Measurements from ENCODE around the gene VMP1.
"Not testable (repeated sequence)": the region's sequence is repeated elsewhere in the genome, so short reads cannot be mapped to it uniquely, and the experiment has no call there.

VMP1 gene

GRCh38 chr17:59842901-59843652 is 135.6 kb downstream of the VMP1 start:
- DNase-seq, result peak; percentile 74 to 79

- peak in 1 of 2 donors; percentile 47 for DNase-seq
These were observed 137.6 kb downstream of the VMP1 start for GRCh38 chr17:59844884-59845594.

GRCh38 chr17:59845595-59846393 is 138.3 kb downstream of the VMP1 start:
- DNase-seq, result peak; percentile 49 to 51

- peak in 1 of 2 donors; percentile 30 for DNase-seq
These were observed 139.1 kb downstream of the VMP1 start for GRCh38 chr17:59846394-59847165.

GRCh38 chr17:59848385-59848668 is 140.9 kb downstream of the VMP1 start:
- no peak for DNase-seq

GRCh38 chr17:59848778-59849177 is 141.3 kb downstream of the VMP1 start:
- DNase-seq, result peak; percentile 38 to 71

GRCh38 chr17:59850311-59850710 is 142.9 kb downstream of the VMP1 start:
- DNase-seq, result not testable (repeated sequence)

- DNase-seq, result no peak
These were observed 144.3 kb downstream of the VMP1 start for GRCh38 chr17:59851439-59852375.

- not testable (repeated sequence) for DNase-seq
These were observed 145.4 kb downstream of the VMP1 start for GRCh38 chr17:59852847-59853167.

- DNase-seq, result peak; percentile 68 to 69
These were observed 145.9 kb downstream of the VMP1 start for GRCh38 chr17:59853168-59853918.

GRCh38 chr17:59853919-59854729 is 146.7 kb downstream of the VMP1 start:
- DNase-seq, result not testable (repeated sequence)

- DNase-seq, result no peak
These were observed 149.7 kb downstream of the VMP1 start for GRCh38 chr17:59856859-59857794.

- DNase-seq, result no peak
These were observed 150.8 kb downstream of the VMP1 start for GRCh38 chr17:59858167-59858816.

GRCh38 chr17:59858932-59859331 is 151.5 kb downstream of the VMP1 start:
- no peak for DNase-seq

GRCh38 chr17:59859444-59860025 is 152.1 kb downstream of the VMP1 start:
- DNase-seq, result no peak

- DNase-seq, result no peak
These were observed 156.2 kb downstream of the VMP1 start for GRCh38 chr17:59863616-59864015.

- no peak for DNase-seq
These were observed 162.4 kb downstream of the VMP1 start for GRCh38 chr17:59869941-59870218.

- no peak for DNase-seq
These were observed 163.0 kb downstream of the VMP1 start for GRCh38 chr17:59870482-59870881.

All from stimulated activated CD4-positive, alpha-beta T cell treated with anti-CD3 and anti-CD28 coated beads, Interleukin-2, amount 100 ng/mL, for 24 hours (primary cell).